GM18520 (cell line): ENCODE results near the gene CDADC1.

Experiments
- ATAC-seq: cut with Tn5 transposase; IDR thresholded peaks from one replicate; pipeline ENCODE4 v1.9.1; 2021; ENCODE audit not compliant: unreplicated experiment

The CDADC1 gene

GRCh38 chr13:49247643-49248621 lies at the start of gene CDADC1:
CDADC1 (plus strand) TSS chr13:49247925; CDS start chr13:49248038, 113 bp downstream.
- ATAC-seq = peak; percentile 94

- no peak for ATAC-seq
These were observed 41.1 kb upstream of the CDADC1 start for GRCh38 chr13:49206641-49207040.

- no peak for ATAC-seq
These were observed 39.1 kb upstream of the CDADC1 start for GRCh38 chr13:49208619-49209018.

GRCh38 chr13:49210114-49210513 lies 37.6 kb upstream of the CDADC1 start:
- no peak for ATAC-seq

- no peak for ATAC-seq
These were observed 37.1 kb upstream of the CDADC1 start for GRCh38 chr13:49210669-49211068.

GRCh38 chr13:49213539-49213938 lies 34.2 kb upstream of the CDADC1 start:
- no peak for ATAC-seq

GRCh38 chr13:49213997-49214916 lies 33.5 kb upstream of the CDADC1 start:
- no peak for ATAC-seq

GRCh38 chr13:49214917-49215376 lies 32.8 kb upstream of the CDADC1 start:
- peak; percentile 73 for ATAC-seq

GRCh38 chr13:49216334-49216733 lies 31.4 kb upstream of the CDADC1 start:
- no peak for ATAC-seq

GRCh38 chr13:49217962-49218492 lies 29.7 kb upstream of the CDADC1 start:
- no peak for ATAC-seq

GRCh38 chr13:49218493-49219051 lies 29.2 kb upstream of the CDADC1 start:
- ATAC-seq = no peak

GRCh38 chr13:49219647-49220035 lies 28.1 kb upstream of the CDADC1 start:
- no peak for ATAC-seq

GRCh38 chr13:49220036-49220855 lies 27.5 kb upstream of the CDADC1 start, which contains the start of gene MLNR:
MLNR (plus strand) TSS chr13:49220338; CDS start chr13:49220338, 0 bp downstream.
- ATAC-seq = no peak

- no peak for ATAC-seq
These were observed 26.7 kb upstream of the CDADC1 start for GRCh38 chr13:49220856-49221589.

- ATAC-seq = no peak
These were observed 26.1 kb upstream of the CDADC1 start for GRCh38 chr13:49221590-49221965.

GRCh38 chr13:49225223-49226042 lies 22.3 kb upstream of the CDADC1 start:
- no peak for ATAC-seq

- no peak for ATAC-seq
These were observed 21.1 kb upstream of the CDADC1 start for GRCh38 chr13:49226613-49227012.

- no peak for ATAC-seq
These were observed 13.0 kb upstream of the CDADC1 start for GRCh38 chr13:49234741-49235140.
